ENCODE results near the gene HPF1.
"Not testable (repeated sequence)": the region's sequence is repeated elsewhere in the genome, so short reads cannot be mapped to it uniquely, and the experiment has no call there.

DNA sequence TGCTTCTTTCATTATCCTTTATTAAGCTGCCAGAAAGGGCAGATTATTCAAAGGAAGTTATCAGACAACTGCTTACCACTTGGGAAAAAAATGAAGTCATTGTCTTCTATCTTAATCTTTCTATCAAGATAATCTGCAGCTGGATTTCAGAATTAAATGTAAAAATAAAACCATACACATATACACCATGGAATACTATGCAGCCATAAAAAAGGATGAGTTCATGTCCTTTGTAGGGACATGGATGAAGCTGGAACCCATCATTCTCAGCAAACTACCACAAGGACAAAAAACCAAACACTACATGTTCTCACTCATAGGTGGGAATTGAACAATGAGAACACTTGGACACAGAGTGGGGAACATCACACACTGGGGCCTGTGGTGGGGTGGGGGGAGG, 19.1 kb downstream of the HPF1 start:
- not testable (repeated sequence) for TF ChIP-seq CTCF (IDR thresholded peaks at IDR 0.05); ZBTB43 (CRISPR knock-in tag; IDR thresholded peaks at IDR 0.05); TCF7 (CRISPR knock-in tag; IDR thresholded peaks at IDR 0.05; ENCODE audit: low read depth); CREM (CRISPR knock-in tag; IDR thresholded peaks at IDR 0.05); FOXJ3 (CRISPR knock-in tag; IDR thresholded peaks at IDR 0.05; ENCODE audit: borderline replicate concordance); NR1H2 (CRISPR knock-in tag; IDR thresholded peaks at IDR 0.05); ZNF317 (CRISPR knock-in tag; IDR thresholded peaks at IDR 0.05; ENCODE audit: borderline replicate concordance, low read depth); CREB1 (CRISPR knock-in tag; IDR thresholded peaks at IDR 0.05); TEAD1 (CRISPR knock-in tag; IDR thresholded peaks at IDR 0.05); ZNF263 (CRISPR knock-in tag; IDR thresholded peaks at IDR 0.05; ENCODE audit: low read depth); GABPB1 (CRISPR knock-in tag; IDR thresholded peaks at IDR 0.05)
- TF ChIP-seq, protein P1, sequence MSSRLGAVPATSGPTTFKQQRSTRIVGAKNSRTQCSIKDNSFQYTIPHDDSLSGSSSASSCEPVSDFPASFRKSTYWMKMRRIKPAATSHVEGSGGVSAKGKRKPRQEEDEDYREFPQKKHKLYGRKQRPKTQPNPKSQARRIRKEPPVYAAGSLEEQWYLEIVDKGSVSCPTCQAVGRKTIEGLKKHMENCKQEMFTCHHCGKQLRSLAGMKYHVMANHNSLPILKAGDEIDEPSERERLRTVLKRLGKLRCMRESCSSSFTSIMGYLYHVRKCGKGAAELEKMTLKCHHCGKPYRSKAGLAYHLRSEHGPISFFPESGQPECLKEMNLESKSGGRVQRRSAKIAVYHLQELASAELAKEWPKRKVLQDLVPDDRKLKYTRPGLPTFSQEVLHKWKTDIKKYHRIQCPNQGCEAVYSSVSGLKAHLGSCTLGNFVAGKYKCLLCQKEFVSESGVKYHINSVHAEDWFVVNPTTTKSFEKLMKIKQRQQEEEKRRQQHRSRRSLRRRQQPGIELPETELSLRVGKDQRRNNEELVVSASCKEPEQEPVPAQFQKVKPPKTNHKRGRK (CRISPR knock-in tag; IDR thresholded peaks at IDR 0.05; ENCODE audit: borderline replicate concordance) = not testable (repeated sequence)
- TF ChIP-seq, protein P2, sequence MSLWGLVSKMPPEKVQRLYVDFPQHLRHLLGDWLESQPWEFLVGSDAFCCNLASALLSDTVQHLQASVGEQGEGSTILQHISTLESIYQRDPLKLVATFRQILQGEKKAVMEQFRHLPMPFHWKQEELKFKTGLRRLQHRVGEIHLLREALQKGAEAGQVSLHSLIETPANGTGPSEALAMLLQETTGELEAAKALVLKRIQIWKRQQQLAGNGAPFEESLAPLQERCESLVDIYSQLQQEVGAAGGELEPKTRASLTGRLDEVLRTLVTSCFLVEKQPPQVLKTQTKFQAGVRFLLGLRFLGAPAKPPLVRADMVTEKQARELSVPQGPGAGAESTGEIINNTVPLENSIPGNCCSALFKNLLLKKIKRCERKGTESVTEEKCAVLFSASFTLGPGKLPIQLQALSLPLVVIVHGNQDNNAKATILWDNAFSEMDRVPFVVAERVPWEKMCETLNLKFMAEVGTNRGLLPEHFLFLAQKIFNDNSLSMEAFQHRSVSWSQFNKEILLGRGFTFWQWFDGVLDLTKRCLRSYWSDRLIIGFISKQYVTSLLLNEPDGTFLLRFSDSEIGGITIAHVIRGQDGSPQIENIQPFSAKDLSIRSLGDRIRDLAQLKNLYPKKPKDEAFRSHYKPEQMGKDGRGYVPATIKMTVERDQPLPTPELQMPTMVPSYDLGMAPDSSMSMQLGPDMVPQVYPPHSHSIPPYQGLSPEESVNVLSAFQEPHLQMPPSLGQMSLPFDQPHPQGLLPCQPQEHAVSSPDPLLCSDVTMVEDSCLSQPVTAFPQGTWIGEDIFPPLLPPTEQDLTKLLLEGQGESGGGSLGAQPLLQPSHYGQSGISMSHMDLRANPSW (CRISPR knock-in tag; conservative IDR thresholded peaks at IDR 0.05; ENCODE audit: low read depth) = not testable (repeated sequence)
- TF ChIP-seq, protein P3, sequence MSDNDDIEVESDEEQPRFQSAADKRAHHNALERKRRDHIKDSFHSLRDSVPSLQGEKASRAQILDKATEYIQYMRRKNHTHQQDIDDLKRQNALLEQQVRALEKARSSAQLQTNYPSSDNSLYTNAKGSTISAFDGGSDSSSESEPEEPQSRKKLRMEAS (CRISPR knock-in tag; IDR thresholded peaks at IDR 0.05) = not testable (repeated sequence)
